Fibroblast of skin of left biceps (primary cell): ENCODE results near the gene IL36RN.

Experiments
- DNase-seq, 2 experiments: peaks; one replicate each; pipeline ENCODE4 v3.0.0-alpha.2; 2013; ENCODE audit warnings: low read depth in 2 of 2

The IL36RN gene

DNA sequence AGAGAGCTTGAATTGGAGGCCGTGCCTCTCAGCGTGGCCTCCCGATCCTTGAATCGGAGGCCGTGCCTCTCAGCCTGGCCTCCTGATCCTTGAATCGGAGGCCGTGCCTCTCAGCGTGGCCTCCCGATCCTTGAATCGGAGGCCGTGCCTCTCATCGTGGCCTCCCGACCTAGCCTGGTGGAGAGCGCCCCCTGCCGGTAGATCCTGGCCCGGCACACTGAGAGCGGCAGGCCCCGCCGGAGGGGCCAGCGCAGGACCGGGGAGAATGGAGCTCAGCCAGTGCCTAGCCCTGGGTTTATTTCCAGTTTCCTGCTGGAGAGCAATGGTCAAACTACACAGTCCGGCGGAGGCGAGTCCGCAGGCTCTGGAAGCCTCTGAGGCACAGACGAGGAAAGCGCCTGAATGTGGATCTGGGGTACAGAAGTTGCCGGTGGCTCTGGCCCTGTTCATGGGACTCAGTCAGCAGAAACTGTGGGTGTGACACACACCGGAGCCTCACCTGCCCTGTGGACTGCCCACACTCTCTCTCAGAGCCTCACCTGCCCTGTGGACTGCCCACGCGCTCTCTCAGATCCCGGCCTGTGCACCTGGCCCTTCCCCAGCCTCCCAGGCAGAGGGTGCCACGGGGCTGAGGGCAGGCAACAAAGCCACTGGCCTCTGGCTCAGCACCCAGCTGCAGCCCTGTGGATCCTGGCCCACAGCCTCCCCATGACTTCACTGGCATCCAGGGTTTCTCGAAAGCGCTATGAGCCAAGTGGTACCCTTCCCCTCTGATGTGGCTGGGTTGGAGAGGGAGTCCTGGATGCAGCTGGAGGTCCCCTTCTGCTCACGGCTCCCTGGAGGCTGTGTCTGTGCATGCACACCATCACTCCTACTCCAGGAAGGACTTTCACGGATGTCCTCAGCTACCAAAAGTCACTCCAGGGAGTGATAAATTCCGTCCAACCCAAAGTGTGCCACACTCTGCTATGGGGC, 7.8 kb upstream of the IL36RN start:
- DNase-seq: no peak

GRCh38 chr2:113052396-113052917, 6.5 kb upstream of the IL36RN start, which contains the start of gene IL36B:
Gene IL36B (minus strand): TSS chr2:113052867.
- DNase-seq: no peak

DNA sequence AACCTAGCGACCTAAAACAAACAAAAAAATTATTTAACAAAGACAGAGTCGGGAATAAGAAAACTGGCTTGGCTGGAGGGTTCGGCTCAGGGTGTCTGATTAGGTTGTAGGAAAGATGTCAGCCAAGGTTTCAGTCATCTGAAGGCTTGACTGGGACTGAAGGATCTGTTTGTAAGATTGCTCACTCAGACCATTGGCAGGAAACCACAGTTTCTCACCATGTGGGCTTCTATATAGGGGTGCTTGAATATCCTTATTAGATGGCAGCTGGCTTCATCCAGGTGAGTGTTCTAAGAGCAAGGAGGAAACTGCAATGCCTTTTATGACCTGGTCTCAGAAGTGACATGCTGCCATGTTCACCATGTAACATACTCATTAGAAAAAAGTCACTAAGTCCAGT, 5.3 kb upstream of the IL36RN start:
- DNase-seq: no peak

DNA sequence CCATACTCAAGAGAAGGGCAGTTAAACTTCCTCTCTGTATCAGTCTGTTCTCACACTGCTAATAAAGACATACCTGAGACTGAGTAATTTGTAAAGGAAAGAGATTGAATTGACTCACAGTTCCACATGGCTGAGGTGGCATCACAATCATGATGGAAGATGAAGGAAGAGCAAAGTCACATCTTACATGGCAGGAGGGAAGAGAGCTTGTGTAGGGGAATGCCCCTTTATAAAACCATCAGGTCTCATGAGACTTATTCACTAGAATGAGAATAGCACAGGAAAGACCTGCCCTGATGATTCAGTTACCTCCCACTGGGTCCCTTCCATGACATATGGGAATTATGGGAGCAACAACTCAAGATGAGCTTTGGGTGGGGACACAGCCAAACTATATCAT, 4.9 kb upstream of the IL36RN start:
- DNase-seq: no peak

- no peak for DNase-seq
Observed at GRCh38 chr2:113056521-113056920, 2.5 kb upstream of the IL36RN start.

GRCh38 chr2:113057117-113057516, 1.9 kb upstream of the IL36RN start:
- no peak for DNase-seq

- no peak for DNase-seq
Observed at GRCh38 chr2:113058411-113058994, 495 bp upstream of the IL36RN start.

GRCh38 chr2:113060396-113060795, 1.4 kb downstream of the IL36RN start:
- DNase-seq: no peak

DNA sequence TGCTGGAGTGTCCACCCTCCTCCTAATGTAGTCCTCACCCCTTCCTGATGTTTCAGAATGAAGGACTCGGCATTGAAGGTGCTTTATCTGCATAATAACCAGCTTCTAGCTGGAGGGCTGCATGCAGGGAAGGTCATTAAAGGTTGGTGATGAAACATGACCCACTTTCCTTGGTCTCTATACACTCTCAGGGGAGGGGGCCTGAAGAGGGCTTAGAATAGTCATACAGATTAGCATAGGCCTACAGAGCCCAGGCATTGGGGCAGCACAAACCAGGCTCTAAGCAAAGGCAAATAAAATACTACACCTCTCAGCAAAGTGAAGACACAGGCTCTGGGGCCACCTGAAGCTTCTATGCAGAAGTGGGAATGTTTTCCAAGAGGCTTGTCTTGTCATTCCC, 1.8 kb downstream of the IL36RN start:
- DNase-seq: no peak

DNA sequence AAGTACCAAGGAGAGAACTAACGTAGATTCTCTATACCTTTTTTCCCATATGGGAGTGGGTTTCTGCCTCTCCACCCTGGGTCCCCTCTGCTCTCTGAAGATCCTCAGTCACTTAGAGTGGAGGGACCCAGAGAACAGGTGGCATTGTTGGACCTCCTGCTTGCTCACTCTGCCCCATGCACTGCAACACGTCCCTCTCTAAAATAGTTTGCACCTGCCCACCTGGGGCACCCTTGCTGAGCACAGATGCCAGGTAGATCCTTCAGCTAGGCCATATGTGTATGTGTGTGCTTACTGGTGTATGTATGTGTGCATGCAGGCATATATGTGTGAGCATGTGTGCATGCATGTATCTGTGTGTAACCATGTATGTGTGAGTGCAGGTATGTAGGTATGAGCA, 2.2 kb downstream of the IL36RN start:
- DNase-seq: no peak

GRCh38 chr2:113061896-113062770, 3.1 kb downstream of the IL36RN start:
- no peak for DNase-seq

DNA sequence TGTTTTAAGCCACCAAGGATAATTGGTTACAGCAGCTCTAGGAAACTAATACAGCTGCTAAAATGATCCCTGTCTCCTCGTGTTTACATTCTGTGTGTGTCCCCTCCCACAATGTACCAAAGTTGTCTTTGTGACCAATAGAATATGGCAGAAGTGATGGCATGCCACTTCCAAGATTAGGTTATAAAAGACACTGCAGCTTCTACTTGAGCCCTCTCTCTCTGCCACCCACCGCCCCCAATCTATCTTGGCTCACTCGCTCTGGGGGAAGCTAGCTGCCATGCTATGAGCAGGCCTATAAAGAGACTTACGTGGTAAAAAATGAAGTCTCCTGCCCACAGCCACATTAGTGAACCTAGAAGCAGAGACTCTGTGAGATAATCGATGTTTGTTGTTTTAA, 5.3 kb downstream of the IL36RN start:
- no peak for DNase-seq

- no peak for DNase-seq
Observed at GRCh38 chr2:113064898-113065297, 5.9 kb downstream of the IL36RN start.

GRCh38 chr2:113067681-113068080, 8.7 kb downstream of the IL36RN start, which contains the start of gene IL1F10:
Gene IL1F10 (plus strand): TSS chr2:113067970. CDS start chr2:113072739, 4,769 bp downstream.
- DNase-seq: no peak

GRCh38 chr2:113068249-113068648, 9.3 kb downstream of the IL36RN start:
- DNase-seq: no peak

- no peak for DNase-seq
Observed at GRCh38 chr2:113068706-113069485, 9.9 kb downstream of the IL36RN start.

- DNase-seq: no peak
Observed at GRCh38 chr2:113069676-113070605, 10.9 kb downstream of the IL36RN start.

DNA sequence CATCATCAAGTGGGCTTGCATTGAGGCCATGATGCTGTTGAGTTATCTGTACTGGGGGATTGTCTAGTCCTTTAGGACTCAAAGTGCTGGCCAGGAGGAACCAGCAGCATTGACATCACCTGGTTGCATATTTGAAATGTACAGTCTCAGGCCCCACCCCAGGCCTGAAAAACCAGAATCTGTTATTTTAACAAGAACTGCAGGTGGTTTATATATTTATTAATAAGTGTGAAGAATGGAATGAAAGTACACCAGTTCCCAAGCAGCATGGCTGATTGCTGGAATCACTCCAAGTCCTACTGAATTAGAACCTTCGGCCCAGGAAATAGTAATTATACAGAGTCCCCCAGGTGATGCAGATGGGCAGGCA, 11.6 kb downstream of the IL36RN start:
- no peak for DNase-seq

DNA sequence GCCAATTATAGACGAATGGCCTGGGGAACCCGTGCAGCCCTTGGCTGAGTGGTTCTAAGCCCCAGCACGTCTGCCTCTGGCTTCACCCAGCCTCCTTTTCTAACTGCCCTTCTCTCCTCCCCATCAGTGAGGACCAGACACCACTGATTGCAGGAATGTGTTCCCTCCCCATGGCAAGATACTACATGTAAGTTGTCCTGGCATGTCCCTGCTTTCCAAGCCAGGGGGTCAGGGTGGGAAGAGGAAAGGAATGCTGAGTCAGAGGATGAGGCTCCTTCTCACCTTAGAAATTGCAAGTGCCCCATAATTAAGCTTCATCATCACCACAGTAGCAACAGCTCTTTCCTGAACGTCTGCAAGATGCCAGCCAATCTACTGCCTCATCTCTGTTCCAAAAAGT, 13.6 kb downstream of the IL36RN start:
- no peak for DNase-seq

DNA sequence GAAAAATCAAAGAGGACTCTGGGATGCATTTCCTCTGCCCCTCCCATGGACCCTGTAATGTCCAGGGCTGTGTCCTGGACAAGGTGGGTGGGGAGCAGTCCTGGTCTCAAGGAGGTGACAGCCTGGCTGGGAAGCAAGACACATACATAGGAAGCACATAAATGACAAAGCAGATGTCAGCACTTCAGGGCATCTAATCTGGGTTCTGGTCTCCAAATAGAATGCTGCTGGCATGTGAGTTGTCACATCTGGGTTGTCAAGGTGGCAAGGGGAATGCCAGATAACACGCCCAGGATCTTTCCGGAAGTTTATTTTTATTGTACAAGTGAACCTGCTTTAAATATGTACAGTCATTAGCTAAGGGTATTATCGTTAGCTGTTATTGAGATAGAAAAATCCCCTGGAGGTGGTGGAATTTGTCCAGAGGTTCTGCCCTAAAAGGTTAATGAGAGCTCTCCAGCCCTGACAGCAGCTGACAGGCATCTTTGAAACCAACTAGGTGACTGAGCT, 14.4 kb downstream of the IL36RN start:
- no peak for DNase-seq
